ENCODE measurements around the gene FSTL4.
"Not testable (repeated sequence)": the region's sequence is repeated elsewhere in the genome, so short reads cannot be mapped to it uniquely, and the experiment has no call there.

The FSTL4 gene

DNA sequence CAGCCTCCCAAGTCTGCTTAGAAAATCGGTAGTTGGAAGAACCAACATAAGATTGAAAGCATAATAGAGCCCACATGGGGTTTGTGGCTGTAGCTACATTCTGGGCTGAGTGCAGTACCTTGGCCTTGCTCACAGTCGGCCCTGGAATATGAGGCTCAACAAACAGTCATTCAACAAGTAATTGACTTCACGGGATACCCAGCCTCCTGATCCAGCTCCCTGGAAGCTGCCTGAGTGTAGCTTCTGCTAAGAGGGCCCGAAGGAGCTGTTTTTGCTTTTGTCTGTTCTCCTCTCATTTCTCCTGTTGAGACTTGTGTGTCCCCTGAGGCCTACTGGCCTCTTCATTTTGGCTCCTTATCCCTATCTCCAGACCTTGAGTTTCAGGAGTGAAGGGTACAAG, 389.8 kb downstream of the FSTL4 start:
- no peak for DNase-seq (ENCODE audit: low spot score)

DNA sequence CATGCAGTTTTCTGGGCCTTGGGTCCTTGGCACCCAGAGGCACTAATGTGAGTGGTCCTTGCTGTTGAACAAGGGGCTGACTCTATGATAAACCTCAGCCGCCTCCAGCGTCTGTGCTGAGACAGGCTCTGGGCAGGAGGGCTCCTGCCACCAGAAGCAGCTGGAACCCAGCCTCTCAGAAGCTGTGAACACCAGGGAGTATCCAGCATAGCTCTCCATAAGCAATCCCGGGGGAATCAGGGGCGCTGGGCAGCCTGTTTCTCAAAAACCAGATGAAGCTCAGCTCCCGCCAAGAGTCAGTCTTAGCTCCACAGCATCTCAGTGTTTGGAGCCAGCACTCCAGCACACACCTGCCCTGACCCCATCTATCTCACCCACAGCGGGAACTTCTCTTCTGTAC, 390.3 kb downstream of the FSTL4 start:
- no peak for DNase-seq (ENCODE audit: low spot score)

DNA sequence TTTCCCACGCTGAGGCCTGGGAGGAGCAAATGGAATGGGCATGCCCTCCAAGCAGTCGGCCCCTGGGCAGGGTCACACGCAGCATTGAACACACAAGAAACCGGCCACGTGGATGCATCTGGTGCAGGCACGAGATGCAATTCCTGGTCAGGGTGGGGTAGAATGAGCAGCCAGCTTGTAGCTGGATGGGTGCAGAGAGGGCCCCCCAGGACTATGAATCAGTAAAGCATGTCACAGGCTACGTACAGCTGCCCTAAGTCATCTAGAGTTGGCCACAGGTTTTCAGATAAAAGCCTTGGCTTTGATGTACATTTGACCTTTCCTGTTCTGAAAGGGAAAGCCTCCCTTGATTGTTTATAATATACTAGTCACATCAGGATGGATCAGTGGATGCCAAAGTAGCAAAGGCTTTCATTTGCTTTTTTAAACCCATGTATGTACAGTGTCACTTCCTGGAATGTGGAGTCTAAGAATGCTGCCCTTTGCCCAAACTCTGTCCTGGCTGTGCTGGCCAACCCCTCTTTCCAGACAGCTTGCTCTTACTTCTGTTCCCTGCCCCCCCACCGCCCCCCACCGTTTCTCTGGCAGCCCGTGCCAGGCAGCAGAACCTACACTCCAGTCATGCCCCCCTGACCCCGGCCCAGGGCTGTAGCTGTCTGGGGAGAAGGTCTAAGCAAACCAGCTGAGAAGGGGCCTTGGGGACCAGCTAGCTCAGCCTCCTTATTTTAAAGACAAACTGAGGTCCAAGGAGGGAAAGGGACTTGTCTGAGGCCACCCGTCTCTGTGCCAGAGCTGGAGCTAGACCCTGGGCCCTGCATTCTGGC, 391.3 kb downstream of the FSTL4 start:
- no peak for DNase-seq (ENCODE audit: low spot score)

DNA sequence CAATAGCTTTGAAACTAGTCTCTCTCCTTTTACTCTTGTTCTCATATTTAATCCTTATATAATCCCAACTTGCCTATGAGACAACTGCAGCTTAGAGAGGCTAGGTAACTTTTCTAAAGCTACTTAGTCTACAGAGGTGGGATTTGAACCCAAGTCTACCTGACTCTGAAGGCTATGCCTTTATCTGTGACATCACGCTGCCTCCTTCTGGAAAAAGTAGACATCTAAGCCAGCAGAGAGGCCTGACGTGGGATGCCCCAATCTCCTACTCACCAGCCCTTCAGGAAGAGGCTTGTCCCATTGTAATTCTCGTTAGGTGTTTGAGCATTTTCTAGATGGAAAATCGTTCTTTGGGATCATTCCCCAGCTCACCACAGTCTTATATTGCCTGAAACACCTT, 393.0 kb downstream of the FSTL4 start:
- no peak for DNase-seq (ENCODE audit: low spot score)

DNA sequence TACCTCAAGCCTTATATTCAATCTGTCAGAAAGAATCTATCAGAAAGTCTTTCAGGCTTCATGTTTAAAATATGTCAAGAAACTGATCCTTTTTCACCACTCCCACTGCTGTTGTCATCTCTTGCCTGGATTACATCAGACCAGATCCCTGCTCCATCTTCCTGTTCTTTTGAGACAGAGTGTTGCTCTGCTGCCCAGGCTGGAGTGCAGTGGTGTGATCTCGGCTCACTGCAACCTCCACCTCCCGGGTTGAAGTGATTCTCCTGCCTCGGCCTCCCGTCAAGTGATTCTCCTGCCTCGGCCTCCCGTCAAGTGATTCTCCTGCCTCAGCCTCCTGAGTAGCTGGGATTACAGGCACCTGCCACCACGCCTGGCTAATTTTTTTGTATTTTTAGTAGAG, 396.2 kb downstream of the FSTL4 start:
- DNase-seq (ENCODE audit: low spot score), result not testable (repeated sequence)

DNA sequence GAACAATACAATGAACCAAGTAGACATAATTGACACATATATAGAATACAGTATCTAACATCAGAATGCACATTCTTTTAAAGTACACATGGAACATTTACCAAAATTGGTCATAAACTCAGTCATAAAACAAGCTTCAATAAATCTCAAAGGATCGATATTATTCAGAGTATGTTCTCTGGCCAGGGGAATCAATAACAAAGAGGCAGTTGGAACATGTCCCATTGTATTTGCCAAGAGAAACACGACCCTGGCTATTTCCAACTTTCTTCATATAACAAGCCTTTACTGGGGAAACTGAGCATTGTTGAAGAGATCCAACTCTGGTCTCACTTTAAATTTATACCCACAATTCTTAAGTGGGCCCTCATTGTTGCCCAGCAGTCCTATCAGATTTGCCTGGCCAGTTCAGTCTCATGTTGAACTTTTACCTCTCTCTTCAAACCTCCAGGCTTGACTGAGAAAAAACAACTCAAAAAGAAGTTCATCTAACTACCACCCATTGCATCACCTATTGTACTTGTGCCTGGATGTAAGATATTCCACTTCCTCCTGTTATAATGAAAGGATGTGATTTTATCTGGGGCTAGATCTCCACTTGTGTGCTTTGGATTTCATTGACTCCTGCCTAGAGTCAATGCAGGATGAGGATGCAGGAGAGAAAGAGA, 398.1 kb downstream of the FSTL4 start:
- DNase-seq (ENCODE audit: low spot score), result no peak

DNA sequence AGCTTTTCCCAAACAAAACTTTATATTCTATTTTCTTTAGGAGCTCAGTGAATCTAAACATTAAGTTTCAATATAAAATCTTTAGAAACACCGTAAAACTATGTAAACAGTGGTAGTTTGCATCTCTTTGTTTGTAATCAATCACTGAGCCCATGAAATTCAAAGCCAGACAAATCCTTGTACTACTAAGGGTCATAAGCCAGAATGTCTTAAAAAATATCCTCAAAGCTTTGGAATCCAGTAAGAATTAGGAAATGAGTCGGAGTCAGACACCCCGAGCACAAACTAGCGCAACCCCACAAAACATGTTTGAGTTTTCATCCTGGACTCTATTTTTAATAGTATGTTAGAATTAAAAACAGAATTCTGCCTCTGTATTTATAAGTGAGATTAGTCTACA, 406.7 kb downstream of the FSTL4 start:
- no peak for DNase-seq (ENCODE audit: low spot score)

DNA sequence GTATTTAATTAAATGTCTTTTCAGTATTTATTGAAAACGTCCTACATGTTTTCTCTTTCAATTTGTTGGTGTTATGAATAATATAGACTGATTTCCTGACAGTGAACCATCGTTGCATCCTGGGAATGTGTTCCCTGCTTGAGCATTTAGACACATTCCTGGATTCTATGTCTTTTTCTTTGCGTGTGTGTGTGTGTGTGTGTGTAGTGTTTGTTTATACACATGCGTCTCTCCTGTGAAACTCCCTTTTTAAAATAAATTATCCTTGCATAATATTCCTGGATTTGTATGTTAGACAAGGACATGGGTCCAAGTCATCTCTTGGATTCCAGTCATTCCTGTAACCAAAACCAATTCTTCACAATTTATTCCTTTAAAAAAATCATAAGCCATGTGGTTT, 407.1 kb downstream of the FSTL4 start:
- no peak for DNase-seq (ENCODE audit: low spot score)

DNA sequence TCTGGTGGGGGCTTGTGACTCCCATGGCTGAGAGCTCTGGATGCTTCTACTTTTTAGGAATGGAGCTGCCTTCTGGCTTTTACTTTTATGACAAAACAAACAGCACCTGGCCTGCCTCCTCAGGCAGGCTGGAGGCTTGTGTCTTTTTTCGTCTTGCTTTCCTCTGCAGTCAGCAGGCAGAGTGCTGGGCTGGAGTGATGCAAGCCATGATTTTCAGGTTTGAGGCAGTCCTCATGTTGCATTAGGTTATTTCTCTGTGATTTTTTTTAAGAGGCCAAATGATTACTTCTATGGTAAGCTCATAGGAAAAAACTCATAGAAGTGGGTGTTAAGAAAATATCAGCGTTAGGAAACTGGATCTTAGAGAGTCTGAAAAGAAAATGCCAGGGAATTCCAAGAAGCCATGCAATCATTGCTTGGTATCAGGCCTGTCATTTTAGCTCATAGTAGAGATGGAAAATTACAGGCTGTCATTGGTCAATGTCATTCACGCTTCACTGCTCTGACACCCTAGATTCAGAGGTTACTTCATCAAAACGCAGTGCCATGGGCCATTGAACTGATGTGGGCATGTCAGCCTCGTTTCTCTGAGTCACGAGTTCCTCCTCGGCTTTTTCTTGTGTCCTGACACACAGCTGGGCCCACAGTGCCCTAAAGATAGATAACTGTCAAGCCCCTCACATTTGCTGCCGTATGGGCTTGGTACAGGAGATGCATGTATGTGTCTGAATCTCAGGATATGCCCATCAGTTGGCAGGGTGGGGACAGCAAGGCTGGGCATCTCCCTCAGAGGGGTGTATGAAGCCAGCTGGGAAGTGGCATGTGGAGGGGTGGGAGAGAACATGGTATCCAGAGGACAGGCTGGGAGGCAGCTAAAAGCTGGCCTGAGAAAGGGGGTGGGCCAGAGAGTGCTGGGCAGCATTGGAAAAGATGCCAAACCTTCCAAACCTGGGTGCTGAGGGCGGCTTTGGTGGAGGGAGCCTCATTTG, 408.7 kb downstream of the FSTL4 start:
- DNase-seq (ENCODE audit: low spot score), result peak; percentile 76

DNA sequence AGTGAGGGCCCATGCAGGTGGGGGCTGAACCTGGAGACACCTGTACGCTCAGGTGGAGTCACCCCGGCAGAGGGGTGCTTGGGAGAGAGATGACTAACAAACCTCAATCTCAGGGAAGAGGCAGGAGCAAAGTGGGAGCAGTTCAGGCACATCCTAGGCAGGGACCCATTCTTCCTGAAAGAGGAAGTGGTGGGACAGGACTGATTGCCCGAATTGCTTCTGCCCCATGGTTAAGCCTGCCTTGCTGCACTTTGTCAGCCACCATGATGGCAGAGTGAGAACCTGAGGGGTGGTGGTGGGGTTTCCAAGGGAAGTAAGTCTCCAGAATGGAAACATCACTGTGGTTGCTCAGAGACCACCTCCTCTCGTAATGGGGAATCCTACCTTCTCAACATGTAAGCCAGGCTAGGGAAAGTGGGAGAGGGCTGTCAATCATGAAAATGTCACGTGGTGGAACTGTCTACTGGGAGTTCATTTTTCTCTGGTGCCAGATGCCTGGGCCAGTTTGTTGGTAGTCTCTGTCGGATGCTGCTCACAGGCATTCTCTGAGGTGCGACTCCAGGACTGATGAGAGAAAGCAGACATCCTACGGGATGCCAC, 410.2 kb downstream of the FSTL4 start:
- DNase-seq (ENCODE audit: low spot score), result no peak

DNA sequence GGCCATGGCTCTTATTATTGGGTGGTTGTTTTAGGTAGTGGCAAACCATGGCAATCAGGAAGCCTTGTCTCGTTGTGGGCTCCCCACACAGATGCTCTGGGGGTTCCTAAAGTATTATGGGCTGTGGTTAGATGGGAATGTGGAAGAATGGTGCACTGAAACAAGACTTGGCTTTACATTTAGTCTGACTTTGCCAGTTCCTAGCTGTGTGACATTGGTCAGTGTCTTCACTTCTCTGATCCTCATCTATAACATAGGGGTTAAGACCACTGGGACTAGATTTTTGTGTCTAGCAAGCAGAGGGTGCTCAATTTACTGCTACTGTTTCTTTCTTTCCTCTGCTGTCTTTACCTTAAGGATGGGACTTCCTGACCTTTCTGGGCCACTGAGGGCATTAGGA, 411.0 kb downstream of the FSTL4 start:
- DNase-seq (ENCODE audit: low spot score), result no peak

DNA sequence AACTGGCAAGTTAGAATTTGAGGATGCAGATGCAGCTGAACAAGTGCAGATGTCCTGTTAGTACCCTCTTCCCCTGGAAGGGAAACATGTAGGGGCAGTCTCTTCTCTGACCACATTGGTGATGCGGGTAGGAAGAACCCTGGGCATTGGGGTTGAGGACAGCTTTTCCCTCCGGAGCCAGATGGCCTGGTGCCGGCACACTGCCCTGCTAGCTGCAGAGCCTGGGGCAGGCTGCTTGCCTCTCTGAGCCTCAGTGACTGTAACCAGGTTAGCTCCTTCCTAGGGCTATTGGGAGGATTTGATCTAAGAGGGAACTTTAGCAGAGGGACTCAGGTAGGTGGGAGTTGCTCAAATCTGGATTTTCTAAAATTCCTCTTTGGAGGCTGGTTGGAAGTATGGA, 412.1 kb downstream of the FSTL4 start:
- no peak for DNase-seq (ENCODE audit: low spot score)

DNA sequence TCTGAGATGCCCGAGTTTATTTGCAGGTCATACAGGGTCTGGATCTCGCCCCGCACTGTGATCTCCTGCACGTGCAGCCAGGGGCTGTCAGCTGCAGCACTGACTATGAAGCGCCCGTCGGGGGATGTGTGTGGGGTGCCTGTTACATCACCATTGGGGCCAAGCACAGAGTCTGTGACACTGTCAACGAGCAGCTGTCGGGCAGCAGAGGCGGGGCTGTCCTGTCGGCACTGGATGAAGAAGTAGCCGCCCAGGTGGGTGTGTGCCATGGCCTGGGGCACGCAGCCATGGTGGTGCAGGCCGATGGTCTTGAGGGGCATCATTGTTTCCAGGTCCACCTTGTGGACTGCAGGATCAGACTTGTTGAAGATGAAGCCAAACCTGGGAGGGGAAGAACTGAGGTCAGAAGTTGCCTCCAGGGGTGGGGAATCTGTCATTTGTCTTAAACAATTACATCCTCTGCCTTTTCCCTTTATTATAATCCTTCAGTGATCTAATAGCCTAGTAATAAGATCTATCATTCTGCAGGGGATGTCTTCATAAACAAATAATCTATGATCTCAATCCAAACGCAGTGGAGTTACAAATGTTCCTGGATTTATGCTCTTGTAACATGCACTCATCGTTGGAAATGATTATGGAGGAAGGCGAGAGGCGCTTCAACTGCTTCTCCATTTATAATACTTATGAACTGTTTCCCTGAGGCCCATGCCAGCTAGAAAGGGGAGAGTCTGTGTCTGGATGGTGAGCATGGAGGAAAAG, 412.7 kb downstream of the FSTL4 start:
- DNase-seq (ENCODE audit: low spot score), result no peak

DNA sequence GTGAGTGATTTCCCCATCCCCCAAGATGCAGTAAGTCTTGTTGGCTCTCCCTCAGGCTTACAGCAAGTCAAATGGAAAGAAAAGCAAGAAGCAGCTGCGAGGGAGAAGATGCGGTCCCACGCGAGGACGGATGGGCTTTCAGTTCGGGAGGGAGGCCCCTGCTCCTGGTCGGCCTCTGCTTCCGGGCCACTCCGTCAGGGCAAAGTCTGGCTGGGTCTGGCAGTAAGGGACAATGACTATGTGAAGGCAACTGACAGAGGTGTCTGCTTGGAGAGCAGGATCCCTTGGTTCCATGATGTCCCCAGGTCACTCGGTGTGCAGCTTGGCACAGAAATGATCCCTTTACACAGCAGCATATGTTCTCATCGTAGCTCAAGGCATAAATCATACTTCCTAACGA, 413.8 kb downstream of the FSTL4 start:
- no peak for DNase-seq (ENCODE audit: low spot score)

DNA sequence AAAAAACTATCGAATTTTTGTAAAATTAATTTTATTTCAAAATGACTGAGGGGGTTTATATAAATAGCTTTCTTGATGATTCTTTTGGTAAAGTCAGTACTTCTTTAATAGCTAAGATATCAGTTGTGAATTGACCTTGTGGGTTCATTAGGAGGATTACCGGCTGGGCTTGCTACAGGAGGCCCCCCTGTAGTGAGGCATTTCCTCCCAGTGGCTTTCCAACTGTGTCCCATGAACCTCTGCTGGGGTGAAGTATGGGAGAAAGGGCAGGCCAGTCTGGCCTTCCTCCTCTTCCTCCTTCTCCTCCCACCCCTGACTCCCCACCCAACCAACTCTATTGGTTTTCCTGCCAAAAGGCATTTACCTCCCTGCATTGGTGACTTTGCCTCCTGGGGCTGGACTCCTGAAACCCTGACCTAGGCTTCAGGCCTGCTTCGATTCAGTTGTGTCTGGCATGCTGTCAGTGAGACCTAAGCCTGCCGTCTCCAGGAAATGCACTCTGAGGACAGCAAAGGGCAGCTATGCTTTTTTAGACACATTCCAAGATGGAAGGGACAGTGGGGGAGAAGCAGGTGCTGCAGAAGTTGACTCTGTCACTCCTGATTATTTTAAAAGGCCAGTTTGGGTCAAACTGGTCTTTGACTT, 415.8 kb downstream of the FSTL4 start:
- DNase-seq (ENCODE audit: low spot score), result no peak

DNA sequence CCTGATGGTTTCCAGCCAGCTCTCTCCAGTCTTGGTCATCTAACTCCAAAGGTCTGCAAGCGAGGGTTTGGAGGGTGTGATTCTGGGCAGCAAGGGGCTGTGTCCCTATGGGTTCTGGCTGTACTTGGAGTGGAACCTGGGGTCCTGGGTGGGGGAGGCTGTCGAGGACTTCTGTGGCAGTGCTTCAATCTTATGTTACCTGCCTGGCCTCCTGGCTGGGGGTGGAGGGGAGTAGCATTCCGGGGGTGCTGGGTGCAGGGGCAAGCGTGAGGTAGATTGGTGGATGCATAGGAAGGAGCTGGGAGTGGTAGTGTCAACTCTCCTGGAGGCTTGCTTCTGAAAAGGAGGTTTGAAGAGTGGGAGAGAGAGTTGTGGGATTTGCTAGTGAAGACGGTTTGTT, 417.1 kb downstream of the FSTL4 start:
- no peak for DNase-seq (ENCODE audit: low spot score)

DNA sequence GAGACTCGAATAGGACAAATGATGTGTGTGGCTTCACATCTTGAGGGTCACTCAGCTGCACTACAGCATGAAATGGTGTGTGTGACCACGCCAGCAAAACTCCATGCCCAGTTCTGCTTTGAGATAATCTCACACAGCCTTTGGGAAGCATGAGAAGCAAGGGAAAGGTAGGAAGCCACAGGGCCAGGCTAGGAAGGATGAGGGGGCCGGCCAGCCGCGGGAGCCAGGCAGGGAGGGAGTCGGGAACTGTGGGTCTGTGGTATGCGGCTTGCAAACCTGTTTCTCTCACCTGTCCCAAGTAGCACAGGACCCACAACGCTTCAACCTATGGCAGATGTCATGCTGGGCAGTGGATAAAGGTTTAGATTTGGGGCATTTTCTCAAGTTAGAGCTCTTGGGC, 418.5 kb downstream of the FSTL4 start:
- no peak for DNase-seq (ENCODE audit: low spot score)

DNA sequence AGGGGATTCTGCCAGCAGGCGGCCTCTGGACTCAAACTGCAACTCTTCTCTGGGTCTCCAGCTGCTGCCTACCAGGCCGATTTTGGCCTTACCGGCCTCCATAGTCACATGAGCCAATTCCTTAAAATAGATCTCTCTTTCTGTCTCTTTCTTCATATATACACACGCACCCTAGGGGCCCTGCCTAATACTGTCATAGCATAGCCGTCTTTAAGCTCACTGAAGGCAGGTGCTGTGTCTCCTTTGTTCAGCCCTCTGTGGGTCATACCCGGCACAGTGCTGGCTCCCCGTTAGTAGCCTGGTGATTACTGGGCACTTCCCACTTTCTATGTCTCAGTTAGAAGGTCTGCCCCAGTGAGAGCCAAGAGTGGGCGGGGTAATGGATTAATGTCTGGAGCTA, 419.6 kb downstream of the FSTL4 start:
- no peak for DNase-seq (ENCODE audit: low spot score)

DNA sequence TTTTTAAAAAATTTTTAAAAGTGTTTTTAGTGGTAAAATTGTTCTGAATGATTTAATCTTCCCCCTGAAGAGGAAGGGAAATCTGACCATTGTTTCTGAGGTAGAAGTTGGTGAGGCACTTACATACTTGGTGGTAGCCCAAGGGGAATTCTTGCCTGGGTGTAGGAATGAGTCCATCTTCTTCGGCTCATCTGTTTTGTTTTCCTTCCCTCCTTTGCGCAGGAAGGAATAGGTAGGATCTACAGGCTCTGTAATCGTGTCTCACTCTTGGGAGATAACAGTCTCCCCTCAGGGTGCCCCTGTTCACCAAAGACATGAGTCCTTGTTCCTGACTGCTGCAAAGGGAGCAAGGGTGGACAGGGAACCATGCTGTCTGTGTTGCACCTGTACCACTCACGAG, 422.5 kb downstream of the FSTL4 start:
- DNase-seq (ENCODE audit: low spot score), result no peak

DNA sequence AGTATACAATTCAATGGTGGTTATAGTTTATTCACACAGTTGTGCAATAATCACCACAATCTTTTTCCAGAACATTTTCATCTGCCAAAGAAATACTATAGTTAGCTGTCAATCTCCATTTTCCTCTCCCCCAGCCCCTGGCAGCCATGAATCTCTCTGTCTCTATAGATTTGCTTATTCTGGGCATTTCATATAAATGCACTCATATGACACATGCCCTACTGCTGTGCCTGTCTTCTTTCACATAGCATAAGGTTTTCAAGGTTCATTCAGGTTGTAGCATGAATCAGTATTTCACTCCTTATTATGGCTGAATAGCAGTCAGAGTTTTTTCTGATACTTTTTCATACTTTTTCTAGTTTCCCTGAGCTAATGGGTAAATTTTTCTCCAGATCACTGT, 432.9 kb downstream of the FSTL4 start:
- no peak for DNase-seq (ENCODE audit: low spot score)

Measured in kidney tubule cell (primary cell).